ENCODE results near the gene FBXL3.

FBXL3 gene

DNA sequence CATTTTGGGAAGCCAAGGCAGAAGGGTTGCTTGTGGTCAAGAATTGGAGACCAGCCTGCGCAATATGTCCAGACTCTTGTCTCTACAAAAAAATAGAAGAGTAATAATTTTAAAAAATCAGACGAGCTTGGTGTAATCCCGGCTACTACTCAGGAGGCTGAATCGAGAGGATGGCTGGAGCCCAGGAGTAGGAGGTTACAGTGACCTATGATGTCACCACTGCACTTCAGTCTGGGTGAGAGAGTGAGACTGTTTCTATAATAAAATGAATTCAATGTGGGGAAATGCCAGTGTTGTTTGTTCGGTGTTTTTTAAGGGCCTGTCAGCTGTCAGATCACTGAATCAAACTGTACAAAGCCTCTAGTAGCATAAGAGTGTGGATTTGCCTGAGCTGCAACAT is 1.2 kb upstream of the FBXL3 start:
- TF ChIP-seq, protein P1, sequence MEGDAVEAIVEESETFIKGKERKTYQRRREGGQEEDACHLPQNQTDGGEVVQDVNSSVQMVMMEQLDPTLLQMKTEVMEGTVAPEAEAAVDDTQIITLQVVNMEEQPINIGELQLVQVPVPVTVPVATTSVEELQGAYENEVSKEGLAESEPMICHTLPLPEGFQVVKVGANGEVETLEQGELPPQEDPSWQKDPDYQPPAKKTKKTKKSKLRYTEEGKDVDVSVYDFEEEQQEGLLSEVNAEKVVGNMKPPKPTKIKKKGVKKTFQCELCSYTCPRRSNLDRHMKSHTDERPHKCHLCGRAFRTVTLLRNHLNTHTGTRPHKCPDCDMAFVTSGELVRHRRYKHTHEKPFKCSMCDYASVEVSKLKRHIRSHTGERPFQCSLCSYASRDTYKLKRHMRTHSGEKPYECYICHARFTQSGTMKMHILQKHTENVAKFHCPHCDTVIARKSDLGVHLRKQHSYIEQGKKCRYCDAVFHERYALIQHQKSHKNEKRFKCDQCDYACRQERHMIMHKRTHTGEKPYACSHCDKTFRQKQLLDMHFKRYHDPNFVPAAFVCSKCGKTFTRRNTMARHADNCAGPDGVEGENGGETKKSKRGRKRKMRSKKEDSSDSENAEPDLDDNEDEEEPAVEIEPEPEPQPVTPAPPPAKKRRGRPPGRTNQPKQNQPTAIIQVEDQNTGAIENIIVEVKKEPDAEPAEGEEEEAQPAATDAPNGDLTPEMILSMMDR (IDR thresholded peaks at IDR 0.05; ENCODE audit: low read depth, low read length, poor library complexity, severe bottlenecking) = no peak
- no peak for TF ChIP-seq EZH2phosphoT487 (IDR thresholded peaks at IDR 0.05; ENCODE audit: borderline replicate concordance, low read length)
- Histone ChIP-seq H4K20me1 (ENCODE audit: control insufficient read depth, insufficient read depth, low read depth, low read length) (peaks cover 16% of the 10 kb centered on the region), H3K4me3 (ENCODE audit: low read length) (peak overlapping the region; percentile 96), H3K27ac (ENCODE audit: low read depth, low read length) (no peak overlapping the region), H3K27me3 (ENCODE audit: control insufficient read depth, low read length) (no peaks in the 10 kb centered on the region), H3K36me3 (ENCODE audit: control insufficient read depth, low read length) (peaks cover 18% of the 10 kb centered on the region), H3K79me2 (ENCODE audit: control insufficient read depth, low read length) (peaks cover 33% of the 10 kb centered on the region), H3K9me2 (replicated peaks; ENCODE audit: control insufficient read depth, low read length) (no peaks in the 10 kb centered on the region), H3K4me1 (ENCODE audit: control insufficient read depth, low read length) (peaks cover 33% of the 10 kb centered on the region), H3F3A (ENCODE audit: control insufficient read depth, insufficient read depth) (peaks cover 6% of the 10 kb centered on the region), H3K9me3 (ENCODE audit: control insufficient read depth, insufficient read depth, low read length) (no peaks in the 10 kb centered on the region), H3K4me2 (ENCODE audit: low read length) (peak overlapping the region; percentile 76)

DNA sequence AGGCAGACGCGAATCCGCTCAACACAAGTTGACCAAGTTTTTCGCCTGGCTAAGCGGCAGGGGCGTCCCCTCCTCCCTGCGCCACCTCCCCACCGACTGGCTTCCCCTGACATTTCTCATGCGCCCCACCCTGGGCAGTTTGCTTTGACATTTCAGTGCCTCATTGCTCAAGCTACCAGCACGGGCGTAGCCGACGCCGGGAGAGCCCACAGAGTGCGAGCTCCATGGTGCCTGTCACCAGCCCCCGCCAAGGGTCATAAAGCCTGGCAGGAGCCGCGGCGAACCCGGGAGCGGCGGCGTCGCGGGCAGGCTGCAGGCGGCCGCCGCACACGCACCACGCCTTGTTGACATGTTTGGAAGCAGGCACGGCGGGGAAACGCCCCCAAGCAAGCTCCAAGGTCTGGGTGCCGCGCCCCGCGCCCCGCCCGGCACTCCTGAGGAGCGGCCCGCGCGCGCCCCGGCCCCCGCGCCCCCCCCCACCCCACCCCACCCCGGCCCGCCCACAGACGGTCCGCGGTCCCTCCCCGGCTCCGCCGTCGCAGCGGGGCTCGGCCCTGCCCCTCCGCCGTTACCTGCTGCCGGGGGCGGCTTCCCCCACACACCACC is 601 bp downstream of the FBXL3 start:
- Histone ChIP-seq H3K9me2 (replicated peaks; ENCODE audit: control insufficient read depth, low read length) (no peaks in the 10 kb centered on the region), H3K79me2 (ENCODE audit: control insufficient read depth, low read length) (peaks cover 51% of the 10 kb centered on the region), H3F3A (ENCODE audit: control insufficient read depth, insufficient read depth) (peaks cover 6% of the 10 kb centered on the region), H3K4me3 (ENCODE audit: low read length) (peak overlapping the region; percentile 96), H3K9me3 (ENCODE audit: control insufficient read depth, insufficient read depth, low read length) (no peaks in the 10 kb centered on the region), H3K27ac (ENCODE audit: low read depth, low read length) (peak overlapping the region; percentile 86), H3K36me3 (ENCODE audit: control insufficient read depth, low read length) (peaks cover 37% of the 10 kb centered on the region), H3K4me1 (ENCODE audit: control insufficient read depth, low read length) (peaks cover 44% of the 10 kb centered on the region), H3K27me3 (ENCODE audit: control insufficient read depth, low read length) (no peaks in the 10 kb centered on the region), H4K20me1 (ENCODE audit: control insufficient read depth, insufficient read depth, low read depth, low read length) (peaks cover 34% of the 10 kb centered on the region), H3K4me2 (ENCODE audit: low read length) (peak overlapping the region; percentile 88)
- TF ChIP-seq EZH2phosphoT487 (IDR thresholded peaks at IDR 0.05; ENCODE audit: borderline replicate concordance, low read length) = no peak
- TF ChIP-seq, protein P1 (IDR thresholded peaks at IDR 0.05; ENCODE audit: low read depth, low read length, poor library complexity, severe bottlenecking) = peak; percentile 21

DNA sequence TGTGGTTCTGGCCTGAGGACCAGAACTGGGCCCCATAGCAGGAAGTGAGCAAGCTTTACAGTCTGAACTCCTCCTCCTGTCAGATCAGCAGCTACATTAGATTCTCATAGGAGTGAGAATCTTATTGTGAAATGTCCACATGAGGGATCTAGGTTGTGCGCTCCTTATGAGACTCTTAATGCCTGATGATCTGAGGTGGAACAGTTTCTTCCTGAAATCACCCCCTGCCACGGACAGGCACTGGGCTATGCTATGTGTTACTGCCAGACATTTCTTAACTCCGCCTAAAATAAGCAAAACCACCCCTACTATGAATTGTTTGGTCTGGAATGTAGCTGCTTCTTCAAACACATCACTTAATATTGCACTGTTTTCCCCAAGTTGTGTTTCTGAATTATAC is 4.6 kb downstream of the FBXL3 start:
- H3K4me3 ChIP-seq (ENCODE audit: low read length) = no peak overlapping the region
- H4K20me1 ChIP-seq (ENCODE audit: control insufficient read depth, insufficient read depth, low read depth, low read length) = peaks cover 34% of the 10 kb centered on the region
- H3K9me2 ChIP-seq (replicated peaks; ENCODE audit: control insufficient read depth, low read length) = no peaks in the 10 kb centered on the region
- peaks cover 11% of the 10 kb centered on the region for H3F3A ChIP-seq (ENCODE audit: control insufficient read depth, insufficient read depth)
- no peak overlapping the region for H3K27ac ChIP-seq (ENCODE audit: low read depth, low read length)
- no peak overlapping the region for H3K4me2 ChIP-seq (ENCODE audit: low read length)
- peaks cover 67% of the 10 kb centered on the region for H3K36me3 ChIP-seq (ENCODE audit: control insufficient read depth, low read length)
- H3K79me2 ChIP-seq (ENCODE audit: control insufficient read depth, low read length) = peaks cover 81% of the 10 kb centered on the region
- H3K9me3 ChIP-seq (ENCODE audit: control insufficient read depth, insufficient read depth, low read length) = no peaks in the 10 kb centered on the region
- TF ChIP-seq, protein P1 (IDR thresholded peaks at IDR 0.05; ENCODE audit: low read depth, low read length, poor library complexity, severe bottlenecking) = no peak
- no peak for TF ChIP-seq EZH2phosphoT487 (IDR thresholded peaks at IDR 0.05; ENCODE audit: borderline replicate concordance, low read length)
- H3K4me1 ChIP-seq (ENCODE audit: control insufficient read depth, low read length) = peaks cover 44% of the 10 kb centered on the region
- H3K27me3 ChIP-seq (ENCODE audit: control insufficient read depth, low read length) = no peaks in the 10 kb centered on the region
